Measurements from ENCODE around the gene NDRG2.

- TF ChIP-seq CTCF (IDR thresholded peaks at IDR 0.05; ENCODE audit: low read depth, low read length) (no peak), POLR2A (IDR thresholded peaks at IDR 0.05; ENCODE audit: extremely low read depth, insufficient read length) (no peak), MYC (IDR thresholded peaks at IDR 0.05; ENCODE audit: low read depth, low read length) (no peak), MAX (IDR thresholded peaks at IDR 0.05; ENCODE audit: low read depth, low read length) (no peak)
Measured at GRCh38 chr14:21018286-21018685, 6.6 kb downstream of the NDRG2 start.
